Activated CD4-positive, alpha-beta T cell treated with anti-CD3 and anti-CD28 coated beads for 36 hours (primary cell): Measurements from ENCODE around the gene SLC23A3. TPM values are rescaled to one million over a fixed set of nuclear protein-coding genes. Genes with fewer than 3 reads are reported as not detected.
A peak's percentile ranks its signal among the peaks of the same experiment; 100 is the strongest.

Source experiments
- ATAC-seq: fragments of 200-7000 bp; cut with Tn5 transposase; one replicate; pipeline ENCODE4 v1.10.0; 2021; ENCODE audit warnings: mild to moderate bottlenecking, moderate library complexity
- CTCF ChIA-PET: fragments of 350-600 bp; sonication (Branson Sonifier 250); formaldehyde crosslinking; loops from one replicate; lab custom pipeline; 2021; ENCODE audit warnings: antibody characterized with exemption; lab: Charles Lee
- POLR2A ChIA-PET: fragments of 350-600 bp; sonication (Branson Sonifier 250); formaldehyde crosslinking; loops from one replicate; lab custom pipeline; 2021; ENCODE audit warnings: antibody characterized with exemption, inconsistent platforms; lab: Charles Lee
- DNase-seq: peaks from one replicate; pipeline ENCODE4 v3.0.0-alpha.2; 2020
- H3K27ac Mint-ChIP-seq: one replicate; pipeline ENCODE4 v1.8.0; 2021; ENCODE audit warnings: mixed read lengths
- H3K27me3 Mint-ChIP-seq: one replicate; pipeline ENCODE4 v1.8.0; 2021; ENCODE audit warnings: mixed read lengths
- H3K36me3 Mint-ChIP-seq: one replicate; pipeline ENCODE4 v1.8.0; 2021; ENCODE audit warnings: low read depth, mixed read lengths
- H3K4me1 Mint-ChIP-seq: one replicate; pipeline ENCODE4 v1.8.0; 2021; ENCODE audit warnings: mixed read lengths
- H3K4me3 Mint-ChIP-seq: one replicate; pipeline ENCODE4 v1.8.0; 2021; ENCODE audit warnings: mild to moderate bottlenecking, moderate library complexity, mixed read lengths
- H3K9me3 Mint-ChIP-seq: one replicate; pipeline ENCODE4 v1.8.0; 2021; ENCODE audit warnings: low read depth, mixed read lengths
- intact Hi-C, 2 experiments: fragments of 100-400 bp; cut with DNase I in 1 of 2; cut with micrococcal nuclease in 1 of 2; formaldehyde crosslinking; loops; one replicate each; pipeline versions ENCODE4 v1.14.2 to v1.15.1; 2022 to 2024; cut with DNase I, micrococcal nuclease
- total RNA-seq, 2 experiments: library from RNA; stranded (reverse); gene quantifications; one replicate each; pipeline ENCODE4 v1.2.3, GENCODE V29; 2021

The SLC23A3 gene
- total RNA-seq, 2 experiments from 2014 or later: 1.2 to 1.9 TPM

DNA sequence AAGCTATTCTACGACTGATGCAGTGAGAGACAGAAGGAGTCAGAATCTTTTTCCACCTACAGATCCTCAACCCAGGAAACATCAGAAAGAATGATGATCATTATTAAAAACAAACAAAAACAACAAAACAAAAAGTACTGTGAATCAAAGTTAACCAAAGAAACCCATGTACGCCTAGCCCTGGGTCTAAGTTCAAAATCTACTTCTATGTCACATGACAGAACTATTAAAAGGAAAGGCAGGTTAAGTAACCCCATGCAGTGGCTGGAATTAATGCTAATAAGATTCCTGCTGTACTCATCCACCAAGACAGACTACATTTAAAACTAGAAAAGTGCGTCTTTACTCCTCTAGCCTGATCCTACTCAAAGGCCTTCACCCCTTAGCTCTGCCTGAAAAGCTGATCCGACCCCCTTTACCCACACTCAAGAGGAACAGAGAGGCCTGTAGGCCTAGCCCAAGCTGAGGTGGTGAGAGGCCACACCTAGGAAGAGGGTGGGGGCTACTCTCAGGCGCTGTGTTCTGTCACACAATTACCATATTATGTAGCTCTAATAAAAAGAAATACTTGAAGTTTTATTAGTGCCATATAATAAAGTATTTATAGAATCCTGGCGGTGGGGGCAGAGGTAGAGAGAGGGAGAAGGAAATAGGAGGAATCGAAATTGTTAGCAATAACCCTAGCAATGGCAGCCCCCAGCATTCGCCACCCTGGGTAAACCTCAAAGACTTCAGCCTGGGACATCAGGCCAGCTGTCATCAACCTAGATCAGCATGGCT, 46.3 kb downstream of the SLC23A3 start:
- ATAC-seq (no peak), DNase-seq (no peak)
- no peak overlapping the region for H3K27ac Mint-ChIP-seq
- H3K4me3 Mint-ChIP-seq: no peak overlapping the region
- no peaks in the 10 kb centered on the region for H3K36me3 Mint-ChIP-seq
- intact Hi-C loops: no loop called here
- ChIA-PET POLR2A (no interaction called here), CTCF (interaction anchor here (0.6 to 12.0 kb wide), 9 partner anchors 20 to 95 kb away, joined by 3 to 154 read pairs (median 5); no protein-coding TSS in a partner anchor)
- H3K4me1 Mint-ChIP-seq: peaks cover 18% of the 10 kb centered on the region
- H3K27me3 Mint-ChIP-seq: no peaks in the 10 kb centered on the region
- no peaks in the 10 kb centered on the region for H3K9me3 Mint-ChIP-seq

- intact Hi-C loops: no loop called here
- H3K9me3 Mint-ChIP-seq: no peaks in the 10 kb centered on the region
- no peak for ATAC-seq
These were observed 47.4 kb downstream of the SLC23A3 start for GRCh38 chr2:219122202-219122980.

GRCh38 chr2:219120082-219120481, 49.7 kb downstream of the SLC23A3 start:
- Mint-ChIP-seq H3K27ac (no peak overlapping the region), H3K27me3 (no peaks in the 10 kb centered on the region), H3K36me3 (no peaks in the 10 kb centered on the region)

More at GRCh38 chr2:219122202-219122980, 47.4 kb downstream of the SLC23A3 start:
- ChIA-PET CTCF (interaction anchor here (0.6 to 12.0 kb wide), 17 partner anchors 11 to 463 kb away, joined by 3 to 154 read pairs (median 6); partner anchors contain the start of genes BCS1L and ZNF142), POLR2A (no interaction called here)
- Mint-ChIP-seq H3K27ac (no peak overlapping the region), H3K27me3 (no peaks in the 10 kb centered on the region), H3K4me1 (peaks cover 18% of the 10 kb centered on the region), H3K4me3 (no peak overlapping the region), H3K36me3 (no peaks in the 10 kb centered on the region)
- DNase-seq: no peak

DNA sequence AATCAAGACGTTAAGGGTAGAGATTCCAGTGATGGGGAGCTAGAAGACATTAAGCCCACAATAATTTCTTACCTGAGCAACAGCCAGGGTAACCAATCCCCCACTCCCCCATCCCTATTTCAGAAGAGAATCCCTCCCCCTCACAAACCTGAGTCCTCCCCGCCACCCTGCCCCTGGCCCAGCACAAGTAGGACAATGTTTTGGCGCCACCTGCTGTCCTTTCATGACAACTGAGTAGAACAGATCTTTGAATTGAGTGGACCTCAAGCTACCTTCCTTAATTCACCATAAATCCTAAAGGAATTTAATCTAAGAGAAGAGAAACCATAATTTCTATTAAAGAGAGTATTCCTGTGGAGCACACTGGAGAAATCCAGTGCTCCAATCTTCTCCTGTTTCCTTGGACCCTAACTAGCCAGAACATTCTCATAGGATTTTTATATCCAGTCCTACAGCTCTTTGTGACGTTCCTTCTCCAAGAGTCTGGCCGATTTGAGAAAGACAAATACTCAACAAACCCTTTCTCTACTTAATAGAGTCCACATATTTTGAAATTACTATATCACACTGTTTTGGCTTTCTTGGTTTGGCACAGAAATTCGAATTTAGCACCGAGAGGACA, 50.3 kb downstream of the SLC23A3 start:
- POLR2A ChIA-PET: no interaction called here
- peak; percentile 72 for ATAC-seq
- no peaks in the 10 kb centered on the region for H3K36me3 Mint-ChIP-seq

More at GRCh38 chr2:219120082-219120481, 49.7 kb downstream of the SLC23A3 start:
- ChIA-PET CTCF (interaction anchor here (0.6 to 12.0 kb wide), 34 partner anchors 7 to 963 kb away, joined by 3 to 154 read pairs (median 5); partner anchors contain the start of gene IHH), POLR2A (interaction anchor here (0.6 kb wide), 1 partner anchor 219 kb away, joined by 3 read pairs; no protein-coding TSS in a partner anchor)
- DNase-seq (no peak), ATAC-seq (no peak)
- Mint-ChIP-seq H3K9me3 (no peaks in the 10 kb centered on the region), H3K4me1 (peaks cover 12% of the 10 kb centered on the region), H3K4me3 (no peak overlapping the region)
- intact Hi-C loops: no loop called here

DNA sequence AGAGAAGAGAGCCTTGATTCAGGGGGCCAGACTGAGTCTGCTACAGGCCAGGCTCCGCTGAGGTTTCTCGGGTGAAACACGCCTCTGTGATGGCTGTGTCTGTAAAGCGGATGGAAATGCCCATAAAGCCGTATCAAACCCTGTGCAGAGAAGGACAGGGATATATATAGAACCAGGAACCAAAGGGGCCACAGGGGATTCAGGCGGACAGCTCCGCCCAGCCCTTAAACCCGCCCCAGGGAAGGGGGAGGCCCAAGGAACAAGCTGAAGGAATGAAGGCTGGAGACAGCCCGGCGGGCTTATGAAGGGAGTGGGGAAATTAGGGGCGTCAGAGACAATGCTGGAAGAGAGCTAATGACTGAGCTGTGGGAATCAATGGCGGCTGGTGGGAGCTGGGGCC, 51.3 kb downstream of the SLC23A3 start:
- Mint-ChIP-seq H3K4me1 (no peaks in the 10 kb centered on the region), H3K27ac (no peak overlapping the region), H3K36me3 (no peaks in the 10 kb centered on the region), H3K4me3 (no peak overlapping the region), H3K27me3 (no peaks in the 10 kb centered on the region), H3K9me3 (no peaks in the 10 kb centered on the region)
- CTCF ChIA-PET: interaction anchor here (0.5 to 12.0 kb wide), 13 partner anchors 16 to 214 kb away, joined by 3 to 154 read pairs (median 4); no protein-coding TSS in a partner anchor
- intact Hi-C loops: loop anchor here in 1 of 2 experiments (5.0 kb wide), 1 partner anchor 266 kb away; no protein-coding TSS in a partner anchor
- DNase-seq (no peak), ATAC-seq (no peak)
- POLR2A ChIA-PET: no interaction called here

More for the DNA sequence above, 50.3 kb downstream of the SLC23A3 start:
- peak; percentile 82 for DNase-seq
- intact Hi-C loops: loop anchor here (1.0 to 5.0 kb wide), 4 partner anchors 46 to 267 kb away; no protein-coding TSS in a partner anchor
- no peaks in the 10 kb centered on the region for H3K9me3 Mint-ChIP-seq
- peaks cover 6% of the 10 kb centered on the region for H3K4me1 Mint-ChIP-seq
- H3K4me3 Mint-ChIP-seq: no peak overlapping the region
- no peak overlapping the region for H3K27ac Mint-ChIP-seq
- no peaks in the 10 kb centered on the region for H3K27me3 Mint-ChIP-seq
- CTCF ChIA-PET: interaction anchor here (0.6 to 12.0 kb wide), 34 partner anchors 9 to 962 kb away, joined by 3 to 154 read pairs (median 5); partner anchors contain the start of gene IHH

GRCh38 chr2:219116776-219117646, 52.8 kb downstream of the SLC23A3 start:
- CTCF ChIA-PET: interaction anchor here (0.5 to 12.0 kb wide), 12 partner anchors 14 to 122 kb away, joined by 3 to 154 read pairs (median 5); no protein-coding TSS in a partner anchor
- Mint-ChIP-seq H3K27me3 (no peaks in the 10 kb centered on the region), H3K4me3 (no peak overlapping the region), H3K4me1 (peaks cover 6% of the 10 kb centered on the region), H3K36me3 (no peaks in the 10 kb centered on the region), H3K9me3 (no peaks in the 10 kb centered on the region), H3K27ac (no peak overlapping the region)
- POLR2A ChIA-PET: no interaction called here
- intact Hi-C loops: loop anchor here in 1 of 2 experiments (5.0 kb wide), 1 partner anchor 265 kb away; no protein-coding TSS in a partner anchor
- DNase-seq: no peak
- ATAC-seq: no peak

DNA sequence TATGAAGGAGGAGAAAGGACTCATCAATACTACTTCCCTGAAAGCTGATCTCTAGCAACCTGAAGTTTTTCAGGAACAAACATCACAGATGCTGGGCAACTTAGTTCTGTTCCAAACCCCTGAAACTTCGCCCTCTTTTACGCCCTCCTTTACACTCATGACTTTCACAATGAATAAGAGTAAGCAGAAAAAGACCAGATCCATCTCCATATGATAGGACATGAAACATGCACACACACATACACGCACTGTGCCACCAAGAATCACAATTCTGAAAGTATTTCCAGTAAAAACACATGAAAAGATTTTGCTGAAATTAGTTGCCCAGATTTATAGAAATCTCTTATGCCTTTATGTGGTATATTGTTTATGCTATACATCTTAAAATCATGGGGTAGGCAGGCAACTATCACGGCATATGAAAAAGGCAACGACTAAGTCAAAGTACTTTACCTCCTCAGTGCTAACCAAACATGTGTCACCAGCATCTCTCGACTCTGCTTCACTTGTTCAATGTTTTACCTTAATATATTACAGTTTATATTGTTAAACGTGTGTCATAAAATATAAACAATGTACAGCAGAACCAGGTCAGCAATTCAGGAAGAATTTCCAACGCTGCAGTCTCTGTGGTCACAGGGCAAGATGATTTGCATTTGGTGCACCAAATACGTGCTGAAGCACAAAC, 57.0 kb downstream of the SLC23A3 start:
- Mint-ChIP-seq H3K27ac (no peak overlapping the region), H3K36me3 (no peaks in the 10 kb centered on the region), H3K9me3 (no peaks in the 10 kb centered on the region), H3K4me3 (no peak overlapping the region), H3K4me1 (peaks cover 24% of the 10 kb centered on the region), H3K27me3 (no peaks in the 10 kb centered on the region)
- intact Hi-C loops: no loop called here
- ATAC-seq: peak; percentile 77
- CTCF ChIA-PET: interaction anchor here (0.6 to 1.3 kb wide), 5 partner anchors 8 to 131 kb away, joined by 3 to 8 read pairs (median 3); no protein-coding TSS in a partner anchor
- POLR2A ChIA-PET: interaction anchor here (0.6 kb wide), 1 partner anchor 25 kb away, joined by 4 read pairs; no protein-coding TSS in a partner anchor
- DNase-seq: no peak

GRCh38 chr2:219112062-219112406, 57.8 kb downstream of the SLC23A3 start:
- intact Hi-C loops: no loop called here
- Mint-ChIP-seq H3K4me1 (peaks cover 24% of the 10 kb centered on the region), H3K27ac (no peak overlapping the region), H3K4me3 (no peak overlapping the region), H3K9me3 (no peaks in the 10 kb centered on the region), H3K27me3 (no peaks in the 10 kb centered on the region), H3K36me3 (no peaks in the 10 kb centered on the region)
- DNase-seq (no peak), ATAC-seq (no peak)
- ChIA-PET CTCF (interaction anchor here (0.9 to 1.6 kb wide), 5 partner anchors 8 to 130 kb away, joined by 3 to 8 read pairs (median 3); no protein-coding TSS in a partner anchor), POLR2A (interaction anchor here (0.6 kb wide), 1 partner anchor 24 kb away, joined by 4 read pairs; no protein-coding TSS in a partner anchor)
